Ovary (tissue), 9 donors: ENCODE data around the gene MCM3AP. TPM values are rescaled to one million over a fixed set of nuclear protein-coding genes. Genes with fewer than 3 reads are reported as not detected.
A peak's percentile ranks its signal among the peaks of the same experiment; 100 is the strongest.

ENCODE experiments used
- DNase-seq, 5 donors: peaks; one replicate each; pipeline ENCODE4 v3.0.0-alpha.2; 2019 to 2020
- H3K27ac ChIP-seq, 2 donors: fragments of 200-600 bp; one replicate each; pipeline versions ENCODE4 v1.5.1 to v1.8.0; 2019 to 2022
- H3K27me3 ChIP-seq: fragments of 200-600 bp; one replicate; pipeline ENCODE4 v1.8.0; 2022
- H3K36me3 ChIP-seq: fragments of 200-600 bp; sonication (generic); one replicate; pipeline ENCODE4 v1.5.1; 2019
- H3K4me1 ChIP-seq: one replicate; pipeline ENCODE4 v1.8.1; 2013; ENCODE audit warnings: mild to moderate bottlenecking, moderate library complexity; ENCODE audit not compliant: insufficient read depth
- H3K4me3 ChIP-seq: fragments of 200-600 bp; sonication (generic); one replicate; pipeline ENCODE4 v1.5.1; 2017
- H3K9me3 ChIP-seq, 2 donors: fragments of 200-600 bp in 1 of 2; sonication (generic) in 1 of 2; one replicate each; pipeline versions ENCODE4 v1.5.1 to v1.8.1; 2013 to 2019; ENCODE audit warnings: mild to moderate bottlenecking in 1 of 2, moderate library complexity in 1 of 2
- EP300 ChIP-seq: sonication (generic); formaldehyde crosslinking; IDR thresholded peaks from one replicate; pipeline ENCODE4 v1.6.1; 2017; ENCODE audit warnings: antibody characterized with exemption
- POLR2A ChIP-seq: fragments of 450-650 bp; IDR thresholded peaks from one replicate; pipeline ENCODE4 v1.6.1; 2017; ENCODE audit warnings: antibody characterized with exemption, mild to moderate bottlenecking, moderate library complexity
- WGBS, 3 donors: extraction: QIAGEN DNeasy Blood & Tissue Kit in 1 of 3; methylation state at CpG; one replicate each; pipeline versions ENCODE4 v1.1.5 to v1.1.7; 2013 to 2017; 5-methylcytosine and 5-hydroxymethylcytosine counted together
- intact Hi-C, 4 donors: fragments of 100-400 bp; cut with DNase I; formaldehyde crosslinking; loops; one replicate each; pipeline versions ENCODE4 v1.11.0 to v1.15.1; 2022 to 2023
- polyA plus RNA-seq, 2 donors: library from polyadenylated mRNA; stranded (reverse); fragments of 200-250 nt in 1 of 2; fragments of 350-450 nt in 1 of 2; fragmentation: Illumina TruSeq in 1 of 2; extraction: RNeasy Lipid Tissue Mini Kit (QIAGEN cat#74804) in 1 of 2; gene quantifications; one replicate each; pipeline ENCODE4 v1.2.3, GENCODE V29; 2013 to 2014
- total RNA-seq, 7 donors: library from RNA; depleted of rRNA in 2 of 7; stranded (reverse); fragments of >200 nt in 2 of 7; fragmentation: NEBNext Ultra II Directional in 3 of 7; extraction: Animal tissue kit (Norgen Biotek cat#: 25700) in 3 of 7; gene quantifications; one replicate each; pipeline versions ENCODE4 v1.1.0 to v1.2.4, GENCODE V29; 2016 to 2023
- TF ChIP-seq, protein P1 (sequence below), 3 donors: fragments of 450-650 bp in 2 of 3; fragments of 200-600 bp in 1 of 3; IDR thresholded peaks; one replicate each; pipeline versions ENCODE4 v1.5.1 to v1.8.0; 2016 to 2022; ENCODE audit warnings: antibody characterized with exemption in 3 of 3, mild to moderate bottlenecking in 1 of 3
- donor health status: DM: no; HTN: no; CAD: no; lungs with moderate emphysema.
- donor health status: DM: no; HTN: no; CAD: no.
- donor health status: Bipolar disorder and iron deficiency.
- donor health status: DM: yes; HTN: yes; CAD: no.
- donor health status: DM: no; HTN: no; CAD: no.
- donor health status: DM: yes; HTN: yes; CAD: no.

MCM3AP gene
- total and polyA plus RNA-seq, 9 donors = 35.9 to 89.3 (median 70.3) TPM

GRCh38 chr21:46239817-46240325 lies 45.5 kb downstream of the MCM3AP start:
- Histone ChIP-seq H3K4me3 (no peak overlapping the region), H3K4me1 (no peaks in the 10 kb centered on the region), H3K36me3 (no peaks in the 10 kb centered on the region), H3K27ac (no peak overlapping the region), H3K27me3 (no peaks in the 10 kb centered on the region), H3K9me3 (no peaks in the 10 kb centered on the region)
- TF ChIP-seq POLR2A = no peak
- no peak for TF ChIP-seq EP300
- TF ChIP-seq, protein P1, sequence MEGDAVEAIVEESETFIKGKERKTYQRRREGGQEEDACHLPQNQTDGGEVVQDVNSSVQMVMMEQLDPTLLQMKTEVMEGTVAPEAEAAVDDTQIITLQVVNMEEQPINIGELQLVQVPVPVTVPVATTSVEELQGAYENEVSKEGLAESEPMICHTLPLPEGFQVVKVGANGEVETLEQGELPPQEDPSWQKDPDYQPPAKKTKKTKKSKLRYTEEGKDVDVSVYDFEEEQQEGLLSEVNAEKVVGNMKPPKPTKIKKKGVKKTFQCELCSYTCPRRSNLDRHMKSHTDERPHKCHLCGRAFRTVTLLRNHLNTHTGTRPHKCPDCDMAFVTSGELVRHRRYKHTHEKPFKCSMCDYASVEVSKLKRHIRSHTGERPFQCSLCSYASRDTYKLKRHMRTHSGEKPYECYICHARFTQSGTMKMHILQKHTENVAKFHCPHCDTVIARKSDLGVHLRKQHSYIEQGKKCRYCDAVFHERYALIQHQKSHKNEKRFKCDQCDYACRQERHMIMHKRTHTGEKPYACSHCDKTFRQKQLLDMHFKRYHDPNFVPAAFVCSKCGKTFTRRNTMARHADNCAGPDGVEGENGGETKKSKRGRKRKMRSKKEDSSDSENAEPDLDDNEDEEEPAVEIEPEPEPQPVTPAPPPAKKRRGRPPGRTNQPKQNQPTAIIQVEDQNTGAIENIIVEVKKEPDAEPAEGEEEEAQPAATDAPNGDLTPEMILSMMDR (IDR thresholded peaks at IDR 0.05) = no peak
- no peak for DNase-seq
- WGBS, 3 donors = 84 to 88% (median 87%) methylated on average over 7 of the region's 7 CpGs
- intact Hi-C loops = no loop called here

DNA sequence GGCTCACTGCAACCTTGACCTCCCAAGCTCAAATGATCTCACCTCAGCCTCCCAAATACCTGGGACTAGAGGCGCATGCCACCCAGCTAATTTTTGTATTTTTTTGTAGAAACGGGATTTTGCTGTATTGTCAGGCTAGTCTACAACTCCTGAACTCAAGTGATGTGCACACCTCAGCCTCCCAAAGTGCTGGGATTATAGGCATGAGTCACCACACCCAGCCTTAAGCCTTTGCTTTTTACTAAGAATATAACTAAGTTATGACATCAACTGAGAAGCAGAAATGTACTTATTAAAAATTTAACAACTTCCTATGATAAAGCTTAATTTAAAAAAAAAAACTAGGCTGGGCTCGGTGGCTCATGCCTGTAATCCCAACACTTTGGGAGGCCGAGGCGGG lies 47.9 kb downstream of the MCM3AP start:
- TF ChIP-seq, protein P1 (IDR thresholded peaks at IDR 0.05) = no peak
- TF ChIP-seq POLR2A (no peak), EP300 (no peak)
- no peaks in the 10 kb centered on the region for H3K4me1 ChIP-seq
- H3K9me3 ChIP-seq = no peaks in the 10 kb centered on the region
- H3K4me3 ChIP-seq = no peak overlapping the region
- intact Hi-C loops = no loop called here
- no peaks in the 10 kb centered on the region for H3K36me3 ChIP-seq
- WGBS, 3 donors = 87 to 92% (median 92%) methylated on average over 5 of the region's 5 CpGs
- no peak overlapping the region for H3K27ac ChIP-seq
- no peak for DNase-seq
- no peaks in the 10 kb centered on the region for H3K27me3 ChIP-seq

DNA sequence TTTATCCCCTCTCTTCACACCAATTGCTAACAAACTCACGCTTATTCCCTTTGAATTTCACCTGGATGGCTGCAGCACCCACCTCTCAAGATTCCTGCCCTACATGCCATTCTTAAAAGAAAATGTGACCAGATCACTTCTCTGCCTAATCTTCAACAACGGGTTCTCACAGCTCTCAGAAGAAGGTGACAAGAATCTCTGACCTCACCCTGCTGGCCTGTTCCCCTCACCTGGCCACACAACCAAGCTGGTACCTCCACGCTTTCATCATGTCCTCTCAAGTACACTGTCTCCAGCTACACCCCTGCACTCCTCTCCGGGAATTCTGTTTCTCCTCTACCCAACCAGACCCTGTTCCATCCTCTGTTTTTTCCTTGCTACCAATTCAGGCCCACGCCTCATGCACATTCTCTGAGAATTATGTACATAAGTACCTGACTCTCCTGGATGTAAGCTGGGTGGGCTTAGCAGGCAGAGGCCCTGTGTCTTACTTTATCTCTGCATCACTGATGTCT lies 50.9 kb downstream of the MCM3AP start:
- DNase-seq = no peak
- intact Hi-C loops = no loop called here
- TF ChIP-seq, protein P1 (IDR thresholded peaks at IDR 0.05) = no peak
- TF ChIP-seq POLR2A = no peak
- no peak for TF ChIP-seq EP300
- Histone ChIP-seq H3K36me3 (no peaks in the 10 kb centered on the region), H3K9me3 (no peaks in the 10 kb centered on the region), H3K27me3 (no peaks in the 10 kb centered on the region), H3K4me1 (peaks cover 4% of the 10 kb centered on the region), H3K4me3 (no peak overlapping the region), H3K27ac (no peak overlapping the region)
- WGBS, 3 donors = 58 to 85% (median 76%) methylated on average over 5 of the region's 5 CpGs

- Histone ChIP-seq H3K9me3 (no peaks in the 10 kb centered on the region), H3K27ac (peak overlapping the region in 1 of 2 donors; percentile 66), H3K4me1 (peaks cover 13% of the 10 kb centered on the region), H3K36me3 (no peaks in the 10 kb centered on the region), H3K4me3 (no peak overlapping the region), H3K27me3 (no peaks in the 10 kb centered on the region)
- no peak for TF ChIP-seq EP300
- TF ChIP-seq POLR2A = no peak
- WGBS, 3 donors = 84 to 90% (median 90%) methylated on average over 6 of the region's 6 CpGs
- intact Hi-C loops = loop anchor here in 3 of 4 donors (5.0 to 10.0 kb wide), 4 partner anchors 55 to 258 kb away; partner anchors contain the start of genes FTCD (in 1 of the 3), MCM3AP (in 1 of the 3) and YBEY (in 1 of the 3)
- no peak for DNase-seq
These were observed 55.5 kb downstream of the MCM3AP start for GRCh38 chr21:46229923-46230260.

- TF ChIP-seq EP300 = no peak
- TF ChIP-seq, protein P1 (IDR thresholded peaks at IDR 0.05) = peak; percentile 29 to 40 (median 34)
- DNase-seq = peak; percentile 44 to 76 (median 67)
- Histone ChIP-seq H3K27ac (peak overlapping the region; percentile 66 to 72), H3K36me3 (no peaks in the 10 kb centered on the region), H3K9me3 (no peaks in the 10 kb centered on the region), H3K27me3 (no peaks in the 10 kb centered on the region), H3K4me3 (peak overlapping the region; percentile 67), H3K4me1 (peaks cover 13% of the 10 kb centered on the region)
- WGBS, 3 donors = 3 to 8% (median 4%) methylated on average over 32 to 70 of the region's 72 CpGs
- intact Hi-C loops = loop anchor here in 3 of 4 donors (5.0 to 10.0 kb wide), 4 partner anchors 55 to 257 kb away; partner anchors contain the start of genes FTCD (in 1 of the 3), MCM3AP (in 1 of the 3) and YBEY (in 1 of the 3)
These were observed 56.1 kb downstream of the MCM3AP start for GRCh38 chr21:46229133-46229922.
